Cardiac muscle cell (in vitro differentiated cells and primary cell): ENCODE results near the gene CORO7. TPM values are rescaled to one million over a fixed set of nuclear protein-coding genes. Genes with fewer than 3 reads are reported as not detected.

ENCODE experiments used
- DNase-seq, 2 donors: peaks; one replicate each; pipeline versions ENCODE4 v3.0.0 to v3.0.0-alpha.2; 2010 to 2017; ENCODE audit warnings: low read depth in 1 of 2, low spot score in 1 of 2
- H3K27ac ChIP-seq: fragments of 200-600 bp; sonication (generic); 2 replicates; pipeline ENCODE4 v1.5.1; 2016
- H3K27me3 ChIP-seq: fragments of 200-600 bp; sonication (generic); 2 replicates; pipeline ENCODE4 v1.6.0; 2016; ENCODE audit warnings: control low read depth
- H3K36me3 ChIP-seq: fragments of 200-600 bp; sonication (generic); 2 replicates; pipeline ENCODE4 v1.5.1; 2016; ENCODE audit warnings: control low read depth
- H3K4me1 ChIP-seq: fragments of 200-600 bp; sonication (generic); 2 replicates; pipeline ENCODE4 v1.8.1; 2017; ENCODE audit warnings: low read depth, mild to moderate bottlenecking, mixed run types
- H3K4me3 ChIP-seq: fragments of 200-600 bp; sonication (generic); 2 replicates; pipeline ENCODE4 v1.5.1; 2016; ENCODE audit warnings: mild to moderate bottlenecking
- H3K9me3 ChIP-seq: fragments of 200-600 bp; sonication (generic); 2 replicates; pipeline ENCODE4 v1.5.1; 2017; ENCODE audit warnings: low read depth, mild to moderate bottlenecking, control low read depth
- CTCF ChIP-seq: IDR thresholded peaks from 2 replicates; pipeline ENCODE4 v1.5.1; 2012; ENCODE audit warnings: low read depth, mild to moderate bottlenecking, low read length
- polyA plus RNA-seq: library from polyadenylated mRNA; unstranded; fragments of >200 nt; fragmentation: Nextera tagmentation; extraction: Ambion mirVana; gene quantifications from 2 replicates; pipeline ENCODE4 v1.2.1, GENCODE V29; 2016
- total RNA-seq: library from RNA; depleted of rRNA; stranded (reverse); fragments of >200 nt; gene quantifications from 2 replicates; pipeline ENCODE4 v1.2.3, GENCODE V29; 2016

The CORO7 gene
- total and polyA plus RNA-seq, 2 experiments from 2014 or later: 62.1 to 66.5 TPM

GRCh38 chr16:4414187-4414917 lies 2.0 kb downstream of the CORO7 start:
- no peaks in the 10 kb centered on the region for H3K9me3 ChIP-seq
- H3K36me3 ChIP-seq: no peaks in the 10 kb centered on the region
- DNase-seq: no peak
- H3K27ac ChIP-seq: no peak overlapping the region
- no peak overlapping the region for H3K4me3 ChIP-seq
- TF ChIP-seq CTCF: no peak
- H3K4me1 ChIP-seq: no peaks in the 10 kb centered on the region
- H3K27me3 ChIP-seq: no peaks in the 10 kb centered on the region

GRCh38 chr16:4412854-4413253 lies 3.5 kb downstream of the CORO7 start:
- no peak for TF ChIP-seq CTCF
- Histone ChIP-seq H3K4me1 (no peaks in the 10 kb centered on the region), H3K27me3 (no peaks in the 10 kb centered on the region), H3K4me3 (no peak overlapping the region), H3K27ac (no peak overlapping the region), H3K9me3 (no peaks in the 10 kb centered on the region), H3K36me3 (no peaks in the 10 kb centered on the region)
- no peak for DNase-seq

- TF ChIP-seq CTCF: no peak
- DNase-seq: no peak
- Histone ChIP-seq H3K36me3 (no peaks in the 10 kb centered on the region), H3K4me1 (no peaks in the 10 kb centered on the region), H3K27me3 (no peaks in the 10 kb centered on the region), H3K4me3 (no peak overlapping the region), H3K9me3 (no peaks in the 10 kb centered on the region), H3K27ac (no peak overlapping the region)
Observed at GRCh38 chr16:4412159-4412558, 4.2 kb downstream of the CORO7 start.

- no peak overlapping the region for H3K27ac ChIP-seq
- peak in 1 of 2 donors; percentile 62 for DNase-seq
- H3K4me3 ChIP-seq: no peak overlapping the region
- H3K36me3 ChIP-seq: no peaks in the 10 kb centered on the region
- no peaks in the 10 kb centered on the region for H3K9me3 ChIP-seq
- H3K27me3 ChIP-seq: no peaks in the 10 kb centered on the region
- TF ChIP-seq CTCF: no peak
- H3K4me1 ChIP-seq: no peaks in the 10 kb centered on the region
Observed at GRCh38 chr16:4411684-4412083, 4.7 kb downstream of the CORO7 start.

- Histone ChIP-seq H3K27me3 (no peaks in the 10 kb centered on the region), H3K4me3 (no peak overlapping the region), H3K27ac (no peak overlapping the region), H3K4me1 (no peaks in the 10 kb centered on the region), H3K9me3 (no peaks in the 10 kb centered on the region), H3K36me3 (no peaks in the 10 kb centered on the region)
- DNase-seq: peak in 1 of 2 donors; percentile 94
- TF ChIP-seq CTCF: no peak
Observed at GRCh38 chr16:4410335-4411075, 5.9 kb downstream of the CORO7 start.
